Measurements from ENCODE around the gene PPP1R27.

Gene PPP1R27

GRCh38 chr17:81867991-81868673 lies 33.3 kb upstream of the PPP1R27 start:
- H3K79me2 ChIP-seq (ENCODE audit: low read length) = peaks cover 56% of the 10 kb centered on the region
- H2AFZ ChIP-seq (ENCODE audit: low read depth, low read length) = no peak overlapping the region
- peaks cover 40% of the 10 kb centered on the region for H3K36me3 ChIP-seq (replicated peaks; ENCODE audit: low read depth, low read length)
- H3K27ac ChIP-seq (ENCODE audit: low read length) = peak overlapping the region; percentile 52
- TF ChIP-seq CTCF (IDR thresholded peaks at IDR 0.05; ENCODE audit: low read depth, low read length) (no peak), EZH2phosphoT487 (IDR thresholded peaks at IDR 0.05; ENCODE audit: low read depth) (no peak)
- no peak overlapping the region for H3K4me3 ChIP-seq (ENCODE audit: low read length)
- H3K9ac ChIP-seq (ENCODE audit: low read length) = no peak overlapping the region
- peaks cover 25% of the 10 kb centered on the region for H4K20me1 ChIP-seq (ENCODE audit: insufficient read depth, low read length)
- H3K4me1 ChIP-seq (ENCODE audit: low read length) = peaks cover 32% of the 10 kb centered on the region
- no peaks in the 10 kb centered on the region for H3K9me3 ChIP-seq (ENCODE audit: insufficient read depth, low read length)
- H3K4me2 ChIP-seq (ENCODE audit: low read length) = 0 out of 2 replicates have a peak overlapping the region, but pooled peaks have one; percentile 4
- H3K27me3 ChIP-seq (ENCODE audit: low read depth, low read length) = no peaks in the 10 kb centered on the region

GRCh38 chr17:81867170-81867990 lies 32.5 kb upstream of the PPP1R27 start:
- H3K36me3 ChIP-seq (replicated peaks; ENCODE audit: low read depth, low read length) = peaks cover 41% of the 10 kb centered on the region

GRCh38 chr17:81866440-81867169 lies 31.8 kb upstream of the PPP1R27 start:
- H3K27ac ChIP-seq (ENCODE audit: low read length) = peak overlapping the region; percentile 52
- TF ChIP-seq EZH2phosphoT487 (IDR thresholded peaks at IDR 0.05; ENCODE audit: low read depth) (no peak), CTCF (IDR thresholded peaks at IDR 0.05; ENCODE audit: low read depth, low read length) (no peak)
- H3K79me2 ChIP-seq (ENCODE audit: low read length) = peaks cover 57% of the 10 kb centered on the region
- no peaks in the 10 kb centered on the region for H3K9me3 ChIP-seq (ENCODE audit: insufficient read depth, low read length)
- H3K27me3 ChIP-seq (ENCODE audit: low read depth, low read length) = no peaks in the 10 kb centered on the region
- H4K20me1 ChIP-seq (ENCODE audit: insufficient read depth, low read length) = peaks cover 25% of the 10 kb centered on the region
- H3K36me3 ChIP-seq (replicated peaks; ENCODE audit: low read depth, low read length) = peaks cover 41% of the 10 kb centered on the region
- no peak overlapping the region for H3K9ac ChIP-seq (ENCODE audit: low read length)
- H3K4me3 ChIP-seq (ENCODE audit: low read length) = no peak overlapping the region
- no peak overlapping the region for H2AFZ ChIP-seq (ENCODE audit: low read depth, low read length)
- peaks cover 28% of the 10 kb centered on the region for H3K4me1 ChIP-seq (ENCODE audit: low read length)
- H3K4me2 ChIP-seq (ENCODE audit: low read length) = no peak overlapping the region

More at GRCh38 chr17:81867170-81867990, 32.5 kb upstream of the PPP1R27 start:
- no peaks in the 10 kb centered on the region for H3K27me3 ChIP-seq (ENCODE audit: low read depth, low read length)
- H3K4me2 ChIP-seq (ENCODE audit: low read length) = no peak overlapping the region
- peak overlapping the region; percentile 52 for H3K27ac ChIP-seq (ENCODE audit: low read length)
- peaks cover 31% of the 10 kb centered on the region for H3K4me1 ChIP-seq (ENCODE audit: low read length)
- H3K9ac ChIP-seq (ENCODE audit: low read length) = no peak overlapping the region
- H3K9me3 ChIP-seq (ENCODE audit: insufficient read depth, low read length) = no peaks in the 10 kb centered on the region
- peaks cover 25% of the 10 kb centered on the region for H4K20me1 ChIP-seq (ENCODE audit: insufficient read depth, low read length)
- TF ChIP-seq EZH2phosphoT487 (IDR thresholded peaks at IDR 0.05; ENCODE audit: low read depth) = no peak
- no peak for TF ChIP-seq CTCF (IDR thresholded peaks at IDR 0.05; ENCODE audit: low read depth, low read length)
- H2AFZ ChIP-seq (ENCODE audit: low read depth, low read length) = no peak overlapping the region
- H3K4me3 ChIP-seq (ENCODE audit: low read length) = no peak overlapping the region
- peaks cover 57% of the 10 kb centered on the region for H3K79me2 ChIP-seq (ENCODE audit: low read length)
